HT1080 (cell line): ENCODE results near the gene SERPIND1. TPM values are rescaled to one million over a fixed set of nuclear protein-coding genes. Genes with fewer than 3 reads are reported as not detected.

Source experiments
- DNase-seq: peaks from one replicate; pipeline ENCODE4 v3.0.0-alpha.2; 2015; ENCODE audit warnings: low read depth
- total RNA-seq: library from RNA; depleted of rRNA; stranded (reverse); fragments of >200 nt; shearing (Covaris generic); gene quantifications from 2 replicates; pipeline ENCODE4 v1.2.3, GENCODE V29; 2014

The SERPIND1 gene
- total RNA-seq, 1 experiment from 2014 or later, result 0.80 TPM

DNA sequence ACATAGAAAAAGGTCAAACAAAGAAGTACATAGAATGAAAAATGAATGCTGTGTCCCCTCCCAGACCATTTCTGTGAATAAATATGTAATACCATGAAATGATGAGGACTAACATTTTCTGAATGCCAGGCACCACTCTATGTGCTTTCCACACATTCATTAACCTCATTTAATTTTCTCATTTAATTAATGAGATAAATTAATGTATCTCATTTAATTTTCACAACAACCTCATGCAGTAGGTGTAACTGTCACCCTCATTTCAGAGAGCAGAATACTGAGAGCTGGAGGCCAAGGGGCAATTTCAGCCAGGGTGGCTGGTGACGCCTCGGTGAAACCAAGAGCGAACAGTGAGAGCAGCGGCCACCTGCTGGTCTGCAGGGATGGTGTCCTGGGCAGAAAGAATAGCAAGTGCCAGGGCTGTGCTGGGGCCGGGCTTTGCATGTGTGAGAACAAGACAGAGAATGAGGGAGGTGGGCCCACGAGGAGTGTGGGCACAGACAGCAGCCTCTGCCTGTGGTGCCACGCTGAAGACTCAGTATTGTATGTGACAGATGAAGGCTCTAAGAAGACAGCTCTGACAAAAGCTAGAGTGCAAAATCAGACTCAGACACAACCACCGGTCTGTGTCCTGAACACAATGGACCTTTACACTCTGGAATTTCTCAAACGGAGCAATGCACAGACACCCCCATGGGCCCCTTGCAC is 1.8 kb upstream of the SERPIND1 start:
- DNase-seq, result no peak

DNA sequence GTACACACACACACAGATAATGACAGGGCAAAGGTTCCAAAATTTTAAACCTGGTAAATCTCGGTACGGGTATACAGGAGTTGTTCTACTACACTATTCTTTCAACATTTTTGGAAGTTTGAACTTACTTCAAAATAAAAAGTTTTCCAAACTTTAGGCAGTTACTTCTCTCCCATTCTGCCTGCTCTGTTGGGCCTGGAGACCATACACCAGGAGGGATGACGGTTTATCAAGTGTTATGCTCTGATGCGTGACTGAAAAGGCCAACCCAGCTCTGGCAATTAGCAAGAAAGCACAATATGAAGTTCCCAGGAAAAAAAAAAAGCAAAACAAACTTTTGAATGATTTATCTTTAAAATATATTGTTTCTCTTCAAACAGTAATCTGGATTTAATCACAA is 969 bp downstream of the SERPIND1 start:
- no peak for DNase-seq

DNA sequence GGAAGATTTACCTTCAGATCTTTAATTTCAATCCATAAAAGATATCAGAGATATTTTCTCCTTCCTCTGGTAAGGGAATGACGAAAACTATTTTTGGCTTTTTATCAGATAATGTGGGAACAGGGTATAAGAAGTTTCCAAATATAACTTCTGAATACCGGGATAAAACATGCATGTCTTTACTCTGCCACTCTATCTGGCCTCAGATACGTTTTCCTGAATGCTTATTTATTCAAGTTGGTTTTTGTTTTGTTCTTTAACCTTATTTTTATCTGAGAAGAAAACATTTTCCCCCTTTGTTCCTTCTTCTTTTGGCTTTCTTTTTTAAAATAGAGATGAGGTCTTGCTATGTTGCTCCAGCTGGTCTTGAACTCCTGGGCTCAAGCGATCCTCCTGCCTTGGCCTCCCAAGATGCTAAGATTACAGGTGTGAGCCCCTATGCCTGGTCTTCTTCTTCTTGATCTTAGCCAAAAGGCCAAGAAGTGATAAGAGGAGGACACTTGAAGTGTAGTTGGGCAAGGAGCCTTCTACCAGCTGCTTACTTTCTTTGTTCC is 1.5 kb downstream of the SERPIND1 start:
- no peak for DNase-seq

DNA sequence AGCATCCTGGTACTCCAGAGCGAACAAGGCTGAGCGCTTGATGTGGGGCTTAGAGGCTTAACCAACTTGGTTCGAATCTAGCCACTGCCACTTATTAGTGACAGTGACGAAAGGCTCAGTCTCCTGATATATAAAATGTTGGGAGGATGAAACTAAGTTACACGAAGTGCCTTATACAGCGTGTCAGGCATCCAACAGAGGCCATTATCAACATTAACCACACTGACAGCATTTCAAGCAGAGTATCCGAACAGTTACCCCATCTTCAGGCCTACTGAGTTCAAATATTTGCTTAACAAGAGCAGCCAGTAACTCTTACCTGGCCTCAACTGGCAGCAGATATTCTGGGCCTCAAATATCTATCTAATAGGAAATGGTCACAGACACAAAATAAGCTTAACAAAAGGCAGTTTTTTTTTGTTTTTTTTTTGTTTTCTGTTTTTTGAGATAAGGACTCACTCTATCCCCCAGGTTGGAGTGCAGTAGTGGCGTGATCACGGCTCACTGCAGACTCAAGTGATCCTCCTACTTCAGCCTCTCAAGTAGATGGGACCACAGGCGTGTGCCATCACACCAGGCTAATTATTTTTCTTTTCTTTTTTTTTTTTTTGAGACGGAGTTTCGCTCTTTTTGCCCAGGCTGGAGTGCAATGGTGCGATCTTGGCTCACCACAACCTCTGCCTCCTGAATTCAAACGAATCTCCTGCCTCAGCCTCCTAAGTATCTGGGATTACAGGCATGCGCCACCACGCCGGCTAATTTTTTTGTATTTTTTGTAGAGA is 2.9 kb downstream of the SERPIND1 start:
- DNase-seq, result no peak

DNA sequence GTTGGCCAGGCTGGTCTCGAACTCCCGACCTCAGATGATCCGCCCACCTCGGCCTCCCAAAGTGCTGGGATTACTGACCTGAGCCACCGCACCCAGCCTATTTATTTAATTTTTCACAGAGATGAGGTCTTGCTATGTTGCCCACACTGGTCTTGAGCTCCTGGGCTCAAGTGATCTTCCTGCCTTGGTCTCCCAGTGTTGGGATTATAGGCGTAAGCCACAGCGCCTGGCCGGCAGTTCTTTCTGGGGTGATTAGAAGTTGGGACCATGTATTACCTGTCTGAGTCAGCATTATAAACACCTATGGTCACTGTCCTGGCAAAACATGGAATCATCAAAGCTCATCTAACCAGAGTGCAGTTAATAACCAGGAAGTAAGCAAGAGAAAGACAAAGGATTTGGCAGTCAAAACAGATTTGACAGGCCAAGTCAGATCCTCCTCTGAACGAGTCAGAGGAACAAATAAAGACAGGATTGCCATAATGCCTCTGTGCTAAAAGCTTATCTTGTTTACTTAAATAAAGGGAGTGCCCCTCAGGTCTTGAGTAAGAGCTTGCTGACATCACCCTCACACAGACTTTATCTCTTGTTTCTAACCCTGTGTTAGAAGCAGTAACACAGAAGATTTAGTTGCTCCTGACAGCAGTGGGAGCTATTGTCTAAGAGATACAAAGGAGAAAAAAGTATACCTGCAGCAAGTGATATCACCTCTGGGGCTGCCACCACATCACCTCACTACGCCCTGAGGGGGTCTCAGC is 3.7 kb downstream of the SERPIND1 start:
- DNase-seq, result peak; percentile 38

DNA sequence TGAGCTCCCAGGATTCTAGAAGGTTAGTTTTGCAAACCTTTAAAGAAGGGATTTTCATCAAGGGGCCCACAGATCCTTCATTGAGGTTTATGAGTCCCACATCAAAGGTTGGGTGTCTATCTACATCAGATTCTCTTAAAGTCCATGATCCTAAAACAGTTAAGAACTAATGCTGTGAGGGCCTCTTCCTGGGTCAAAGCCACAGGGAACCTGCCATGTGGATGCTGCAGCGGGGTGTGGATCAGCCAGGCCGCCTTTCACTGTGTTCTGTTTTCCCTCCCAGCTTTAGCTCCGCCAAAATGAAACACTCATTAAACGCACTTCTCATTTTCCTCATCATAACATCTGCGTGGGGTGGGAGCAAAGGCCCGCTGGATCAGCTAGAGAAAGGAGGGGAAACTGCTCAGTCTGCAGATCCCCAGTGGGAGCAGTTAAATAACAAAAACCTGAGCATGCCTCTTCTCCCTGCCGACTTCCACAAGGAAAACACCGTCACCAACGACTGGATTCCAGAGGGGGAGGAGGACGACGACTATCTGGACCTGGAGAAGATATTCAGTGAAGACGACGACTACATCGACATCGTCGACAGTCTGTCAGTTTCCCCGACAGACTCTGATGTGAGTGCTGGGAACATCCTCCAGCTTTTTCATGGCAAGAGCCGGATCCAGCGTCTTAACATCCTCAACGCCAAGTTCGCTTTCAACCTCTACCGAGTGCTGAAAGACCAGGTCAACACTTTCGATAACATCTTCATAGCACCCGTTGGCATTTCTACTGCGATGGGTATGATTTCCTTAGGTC is 5.3 kb downstream of the SERPIND1 start:
- no peak for DNase-seq

DNA sequence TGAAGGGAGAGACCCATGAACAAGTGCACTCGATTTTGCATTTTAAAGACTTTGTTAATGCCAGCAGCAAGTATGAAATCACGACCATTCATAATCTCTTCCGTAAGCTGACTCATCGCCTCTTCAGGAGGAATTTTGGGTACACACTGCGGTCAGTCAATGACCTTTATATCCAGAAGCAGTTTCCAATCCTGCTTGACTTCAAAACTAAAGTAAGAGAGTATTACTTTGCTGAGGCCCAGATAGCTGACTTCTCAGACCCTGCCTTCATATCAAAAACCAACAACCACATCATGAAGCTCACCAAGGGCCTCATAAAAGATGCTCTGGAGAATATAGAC is 5.9 kb downstream of the SERPIND1 start:
- DNase-seq, result peak; percentile 50

DNA sequence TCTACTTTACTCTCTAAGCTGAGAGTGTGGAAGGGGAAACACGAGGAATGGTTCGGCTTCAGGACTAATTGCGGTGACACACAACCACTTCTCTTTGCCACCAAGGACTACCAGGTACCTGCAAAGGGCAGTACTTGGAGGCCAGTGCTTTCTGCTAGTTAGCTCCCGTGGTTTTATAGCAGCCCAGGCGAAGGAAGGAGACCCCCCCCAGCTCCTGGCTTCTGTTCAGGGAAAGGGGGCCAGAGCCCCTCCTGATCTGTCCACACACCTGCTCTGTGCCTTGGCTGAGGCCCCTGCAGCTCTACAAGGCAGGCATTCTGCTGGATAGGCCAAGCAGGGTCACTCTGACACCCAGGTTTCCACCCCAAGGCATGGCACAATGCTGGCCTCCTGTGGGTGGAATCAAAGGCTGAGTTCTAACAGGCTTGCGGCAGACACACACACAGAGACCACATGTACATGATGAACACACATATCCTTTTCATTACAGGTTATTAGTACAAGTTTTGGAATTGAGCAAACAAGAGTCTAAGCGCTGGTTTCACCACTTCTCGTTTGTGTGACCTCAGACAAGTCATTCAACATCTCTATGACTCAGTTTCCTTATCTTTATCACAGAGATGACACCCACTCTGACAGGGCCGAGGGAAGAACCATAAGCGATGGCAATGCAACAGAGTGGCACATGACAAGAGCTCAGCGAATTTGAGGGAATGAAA is 7.5 kb downstream of the SERPIND1 start:
- no peak for DNase-seq

DNA sequence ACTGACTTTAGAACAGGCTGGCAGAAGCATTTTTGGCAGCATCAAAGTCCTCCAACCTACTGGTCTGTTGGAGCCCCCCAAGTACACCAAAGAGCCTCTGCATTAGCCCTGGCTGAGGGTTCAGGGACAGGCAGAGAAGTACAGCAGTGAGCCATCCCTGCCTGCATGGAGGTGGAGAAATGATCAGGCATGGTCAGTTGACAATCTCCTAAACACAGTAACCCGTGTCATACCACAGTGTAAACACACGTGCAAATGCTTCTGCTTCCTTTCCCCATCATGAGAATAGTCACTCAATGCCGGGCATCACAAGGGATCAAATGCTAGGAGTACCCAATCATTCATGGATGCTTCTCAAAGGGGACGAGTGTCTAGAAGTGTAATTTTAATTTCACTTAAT is 8.2 kb downstream of the SERPIND1 start:
- no peak for DNase-seq

DNA sequence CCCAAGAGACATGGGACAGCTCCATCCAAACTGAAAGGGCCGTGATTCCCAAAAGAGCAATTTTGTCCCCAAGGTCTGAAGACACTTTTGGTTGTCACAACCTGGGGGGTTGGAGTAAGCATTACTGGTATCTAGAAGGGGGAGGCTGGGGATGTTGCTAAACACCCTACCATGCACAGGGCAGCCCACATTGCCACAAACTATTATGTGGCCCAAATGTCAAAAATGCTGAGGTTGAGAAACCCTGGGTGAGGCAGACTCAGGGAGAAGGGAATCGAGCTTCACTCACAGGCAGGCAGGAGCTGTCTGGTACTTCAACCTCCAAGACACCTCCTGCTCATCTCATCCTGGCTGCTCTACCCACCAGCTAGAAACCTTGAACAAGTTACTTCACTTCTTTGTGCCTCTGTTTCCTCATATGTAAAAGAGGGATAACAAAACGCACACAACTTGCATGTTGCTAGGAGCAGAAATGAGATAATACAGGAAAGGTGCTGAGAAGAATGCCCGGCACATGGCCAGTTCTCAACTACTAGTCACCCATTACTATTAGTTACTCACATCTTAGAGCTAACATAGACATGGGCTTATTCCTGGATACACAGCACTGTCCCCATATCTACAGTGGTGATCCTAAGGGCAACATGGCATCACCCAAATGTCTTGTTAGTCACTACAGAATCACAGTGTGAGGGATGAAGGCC is 8.8 kb downstream of the SERPIND1 start:
- no peak for DNase-seq

DNA sequence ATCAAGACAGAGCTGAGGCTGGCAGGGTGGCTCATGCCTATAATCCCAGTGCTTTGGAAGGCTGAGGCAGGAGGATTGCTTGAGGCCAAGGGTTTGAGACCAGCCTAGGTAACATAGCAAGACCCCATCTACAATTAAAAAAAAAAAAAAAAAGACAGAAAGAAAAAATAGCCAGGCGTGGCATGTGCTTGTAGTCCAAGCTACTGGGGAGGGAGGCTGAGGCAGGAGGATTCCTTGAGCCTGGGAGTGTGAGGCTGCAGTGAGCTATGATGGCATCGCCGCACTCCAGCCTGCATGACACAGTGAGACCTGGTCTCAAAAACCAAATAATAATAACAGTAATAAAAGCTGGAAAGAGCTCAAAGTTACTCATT is 9.4 kb downstream of the SERPIND1 start:
- no peak for DNase-seq

DNA sequence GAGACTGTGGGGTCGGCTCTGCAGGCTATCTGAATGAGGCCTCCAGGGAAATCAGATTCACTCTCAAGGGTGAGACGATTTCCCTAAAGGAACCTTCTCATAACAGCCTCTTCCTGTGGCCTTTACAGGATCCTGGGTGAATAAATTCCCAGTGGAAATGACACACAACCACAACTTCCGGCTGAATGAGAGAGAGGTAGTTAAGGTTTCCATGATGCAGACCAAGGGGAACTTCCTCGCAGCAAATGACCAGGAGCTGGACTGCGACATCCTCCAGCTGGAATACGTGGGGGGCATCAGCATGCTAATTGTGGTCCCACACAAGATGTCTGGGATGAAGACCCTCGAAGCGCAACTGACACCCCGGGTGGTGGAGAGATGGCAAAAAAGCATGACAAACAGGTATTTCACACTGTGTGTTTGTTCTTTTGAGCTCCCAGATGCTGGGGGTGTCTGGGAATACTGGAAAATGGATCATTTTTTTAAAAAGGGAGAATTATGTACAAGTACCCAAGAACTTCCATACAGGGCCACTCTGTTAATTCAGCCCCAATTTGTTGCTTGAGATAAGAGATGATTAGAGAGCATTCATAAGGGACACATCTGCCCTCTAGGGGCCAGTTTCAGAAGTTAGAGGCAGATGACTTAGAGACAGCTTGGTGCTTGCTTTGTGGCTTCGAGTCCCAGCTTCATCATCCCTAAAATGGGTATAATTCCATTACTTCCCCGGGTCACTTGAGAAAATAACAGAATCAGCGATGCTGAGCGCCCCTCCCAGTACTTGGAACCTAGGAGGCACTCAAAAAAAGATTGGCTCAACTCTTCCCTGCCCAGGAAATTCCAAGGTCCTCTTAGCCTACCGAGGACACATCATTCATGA is 10.2 kb downstream of the SERPIND1 start:
- DNase-seq, result peak; percentile 82

DNA sequence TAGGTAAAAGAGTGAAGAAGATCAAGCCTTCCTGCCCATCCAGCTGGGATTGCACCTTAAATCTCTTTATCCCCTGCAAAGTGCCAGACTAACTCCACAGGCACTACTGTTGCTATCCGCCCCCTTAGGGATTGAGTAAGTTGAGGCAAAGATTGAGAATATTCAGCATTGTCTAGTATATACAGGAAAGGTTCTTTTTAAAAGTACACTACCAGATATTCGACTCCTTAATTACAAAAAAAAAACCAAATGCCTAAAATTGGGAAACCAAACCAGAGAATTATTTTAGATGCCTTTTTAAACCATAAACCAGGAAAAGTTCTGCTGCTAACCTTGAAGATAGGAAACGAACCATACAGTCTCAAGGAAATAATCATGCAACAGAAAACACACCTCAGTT is 11.5 kb downstream of the SERPIND1 start:
- DNase-seq, result no peak

DNA sequence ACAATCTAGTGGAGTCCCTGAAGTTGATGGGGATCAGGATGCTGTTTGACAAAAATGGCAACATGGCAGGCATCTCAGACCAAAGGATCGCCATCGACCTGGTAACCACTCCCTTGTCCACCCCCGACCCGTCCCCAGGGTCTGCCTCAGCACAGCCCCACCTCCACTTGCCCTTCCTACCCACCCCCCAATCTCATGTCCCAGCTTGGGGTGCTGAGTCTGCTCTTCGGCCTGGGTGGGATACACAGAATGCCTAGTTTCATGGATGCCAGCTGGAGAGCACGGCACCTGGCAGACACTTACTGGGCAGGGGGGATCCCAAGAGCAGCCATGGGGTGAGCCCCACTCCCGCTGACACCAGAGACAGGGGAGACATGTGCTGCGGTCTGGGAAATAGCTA is 12.1 kb downstream of the SERPIND1 start:
- DNase-seq, result no peak

DNA sequence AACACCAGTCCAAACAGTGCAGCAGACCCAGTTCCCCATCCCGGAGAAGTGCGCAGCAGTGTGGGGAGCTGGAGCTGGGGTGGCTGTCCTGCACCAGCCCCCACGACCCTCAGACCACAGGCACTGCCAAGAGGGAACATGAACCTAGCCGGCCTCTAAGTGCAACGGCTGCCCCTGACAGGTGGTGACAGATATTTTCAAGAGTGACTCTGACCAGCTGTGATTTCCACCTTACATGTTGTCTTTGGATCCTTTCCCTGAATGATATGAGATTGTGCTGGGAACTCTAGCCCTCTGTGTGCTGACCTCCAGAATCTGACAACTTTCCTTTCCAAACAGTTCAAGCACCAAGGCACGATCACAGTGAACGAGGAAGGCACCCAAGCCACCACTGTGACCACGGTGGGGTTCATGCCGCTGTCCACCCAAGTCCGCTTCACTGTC is 12.6 kb downstream of the SERPIND1 start:
- no peak for DNase-seq

DNA sequence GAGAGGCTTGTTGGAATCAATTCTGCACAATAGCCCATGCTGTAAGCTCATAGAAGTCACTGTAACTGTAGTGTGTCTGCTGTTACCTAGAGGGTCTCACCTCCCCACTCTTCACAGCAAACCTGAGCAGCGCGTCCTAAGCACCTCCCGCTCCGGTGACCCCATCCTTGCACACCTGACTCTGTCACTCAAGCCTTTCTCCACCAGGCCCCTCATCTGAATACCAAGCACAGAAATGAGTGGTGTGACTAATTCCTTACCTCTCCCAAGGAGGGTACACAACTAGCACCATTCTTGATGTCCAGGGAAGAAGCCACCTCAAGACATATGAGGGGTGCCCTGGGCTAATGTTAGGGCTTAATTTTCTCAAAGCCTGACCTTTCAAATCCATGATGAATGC is 13.3 kb downstream of the SERPIND1 start:
- no peak for DNase-seq

DNA sequence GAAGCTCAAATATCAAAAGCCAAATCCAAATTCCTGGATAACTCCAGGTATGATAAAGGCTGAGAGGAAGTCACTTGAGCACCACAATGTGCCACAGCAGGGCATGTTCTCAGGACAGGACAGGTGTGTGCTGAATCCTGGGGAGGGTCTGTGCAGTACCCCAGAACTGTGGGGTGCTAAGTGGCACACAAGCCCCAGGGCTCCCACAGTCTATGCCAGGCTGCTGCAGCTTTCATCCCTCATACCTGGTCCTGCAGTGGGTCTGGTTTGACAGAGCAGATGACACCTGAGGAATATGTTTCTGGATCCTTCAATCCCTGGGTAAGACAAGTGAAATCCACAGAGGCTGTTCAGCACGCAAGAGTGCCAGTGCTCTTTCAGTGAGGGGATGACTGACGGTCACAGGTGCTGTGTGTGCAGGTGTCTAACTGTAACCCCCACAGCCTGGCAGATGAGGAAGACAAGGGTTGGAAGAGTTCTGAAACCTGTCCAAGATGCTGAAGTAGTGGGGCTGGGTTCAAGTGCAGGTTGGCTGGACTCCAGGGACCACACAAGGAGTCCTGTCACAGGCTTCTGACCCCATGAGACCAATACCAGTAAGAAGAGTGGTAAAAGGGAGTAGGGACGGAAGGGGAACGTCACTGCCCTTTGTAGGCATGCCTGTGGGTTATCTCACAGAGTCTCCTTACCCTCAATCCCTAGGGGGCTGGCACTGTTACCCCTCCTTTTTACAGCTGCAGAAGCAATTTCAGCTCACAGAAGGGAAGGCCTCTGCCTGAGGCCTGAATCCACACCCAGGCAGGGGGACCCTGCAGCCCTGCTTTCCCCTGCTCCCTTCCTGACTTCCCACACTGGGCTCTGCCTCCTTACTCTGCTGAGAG is 14.1 kb downstream of the SERPIND1 start:
- DNase-seq, result no peak
